Heart left ventricle (tissue), 16 donors: ENCODE measurements around the gene PANK4. TPM values are rescaled to one million over a fixed set of nuclear protein-coding genes. Genes with fewer than 3 reads are reported as not detected.
"Not testable (repeated sequence)": the region's sequence is repeated elsewhere in the genome, so short reads cannot be mapped to it uniquely, and the experiment has no call there.

Source experiments
- ATAC-seq, 4 donors: fragments of 200-7000 bp; cut with Tn5 transposase; one replicate each; pipeline ENCODE4 v1.9.1; 2020 to 2022; ENCODE audit warnings: moderate library complexity in 4 of 4, mild to moderate bottlenecking in 3 of 4, moderate number of reproducible peaks in 1 of 4
- DNase-seq, 5 donors: peaks; one replicate each; pipeline ENCODE4 v3.0.0-alpha.2; 2020
- H3K27ac ChIP-seq, 12 donors: fragments of 200-600 bp; sonication (generic) in 4 of 12; one replicate each; pipeline versions ENCODE4 v1.5.0 to v1.8.0; 2016 to 2022; ENCODE audit warnings: mild to moderate bottlenecking in 2 of 12
- H3K27me3 ChIP-seq, 9 donors: fragments of 200-600 bp; sonication (generic) in 2 of 9; one replicate each; pipeline versions ENCODE4 v1.5.1 to v1.8.0; 2016 to 2022; ENCODE audit warnings: mild to moderate bottlenecking in 3 of 9
- H3K36me3 ChIP-seq, 9 donors: fragments of 200-600 bp; sonication (generic) in 2 of 9; one replicate each; pipeline versions ENCODE4 v1.5.0 to v1.8.0; 2018 to 2022; ENCODE audit warnings: mild to moderate bottlenecking in 2 of 9
- H3K4me1 ChIP-seq, 12 donors: fragments of 200-600 bp; sonication (generic) in 4 of 12; one replicate each; pipeline versions ENCODE4 v1.5.0 to v1.8.0; 2016 to 2022; ENCODE audit warnings: mild to moderate bottlenecking in 3 of 12
- H3K4me3 ChIP-seq, 12 donors: fragments of 200-600 bp; sonication (generic) in 4 of 12; one replicate each; pipeline versions ENCODE4 v1.5.0 to v1.8.0; 2017 to 2022; ENCODE audit warnings: mild to moderate bottlenecking in 9 of 12, moderate library complexity in 4 of 12
- H3K9me3 ChIP-seq, 12 donors: fragments of 200-600 bp; sonication (generic) in 4 of 12; one replicate each; pipeline versions ENCODE4 v1.5.0 to v1.8.0; 2016 to 2022; ENCODE audit warnings: mild to moderate bottlenecking in 1 of 12
- POLR2A ChIP-seq, 2 donors: fragments of 450-650 bp; IDR thresholded peaks; one replicate each; pipeline ENCODE4 v1.6.1; 2017; ENCODE audit warnings: antibody characterized with exemption in 2 of 2, mild to moderate bottlenecking in 2 of 2, moderate library complexity in 2 of 2
- WGBS, 4 donors: extraction: QIAGEN DNeasy Blood & Tissue Kit in 2 of 4; methylation state at CpG; one replicate each; pipeline versions ENCODE4 v1.1.5 to v1.1.7; 2013 to 2018; 5-methylcytosine and 5-hydroxymethylcytosine counted together
- intact Hi-C, 10 donors: fragments of 100-400 bp; cut with DNase I; formaldehyde crosslinking; loops; one replicate each; pipeline versions ENCODE4 v1.11.1 to v1.14.2; 2022
- polyA plus RNA-seq, 2 donors: library from polyadenylated mRNA; stranded (reverse); fragments of 200-250 nt; gene quantifications; one replicate each; pipeline ENCODE4 v1.2.3, GENCODE V29; 2013
- total RNA-seq, 9 donors: library from RNA; depleted of rRNA in 2 of 9; stranded (reverse); fragments of >200 nt in 2 of 9; fragmentation: NEBNext Ultra II Directional in 3 of 9; extraction: Animal tissue kit (Norgen Biotek cat#: 25700) in 3 of 9; gene quantifications; one replicate each; pipeline versions ENCODE4 v1.1.0 to v1.2.4, GENCODE V29; 2016 to 2023
- TF ChIP-seq, protein P1 (sequence below), 12 donors: fragments of 200-600 bp; sonication (generic) in 4 of 12; IDR thresholded peaks; one replicate each; pipeline versions ENCODE4 v1.5.0 to v1.8.0; 2018 to 2022; ENCODE audit warnings: antibody characterized with exemption in 12 of 12, mild to moderate bottlenecking in 5 of 12
- donor health status: ischemic (EF 13 %, LVEDD 7.1; RV severe dilation, severe dysfunction).
- donor health status: healthy with polysubstance abuse.
- donor health status: DM: no; HTN: yes; CAD: no.
- donor health status: DM: no; HTN: no; CAD: no.
- donor health status: ischemic (EF 25% LVEDD 6.9; RV normal size, moderate dysfunction).
- donor health status: ischemic (EF 25% LVEDD 5.7; RV mildly dilated, moderate dysfunction).
- donor health status: healthy.
- donor health status: DM: yes; HTN: yes; CAD: no.
- donor health status: ischemic (EF 35%, LVEDD 5.7; RV mildly dilated, moderate dysfunction).
- donor health status: nonischemic (EF 11% LVEDD 7.7; RV severe dilation, severe dysfunction).
- donor health status: DM: yes; HTN: yes; CAD: no.
- donor health status: PGD.
- donor health status: ischemic (EF 29% LVEDD 5.4; RV normal size, mild dysfunction).
- donor health status: nonischemic (EF 23%, LVEDD 6.1; RV moderate dilation, normal function).

PANK4 gene
- total and polyA plus RNA-seq, 11 donors, result 27.2 to 43.0 (median 34.4) TPM

- Histone ChIP-seq H3K36me3 (no peaks in the 10 kb centered on the region), H3K4me1 (peaks cover 0 to 11% (median 5%) of the 10 kb centered on the region in 12 donors), H3K9me3 (no peaks in the 10 kb centered on the region), H3K27me3 (peaks cover 5 to 63% (median 31%) of the 10 kb centered on the region in 9 donors), H3K4me3 (no peak overlapping the region), H3K27ac (no peak overlapping the region)
- ATAC-seq (no peak), DNase-seq (no peak)
- WGBS, 4 donors, result 67 to 73% (median 70%) methylated on average over 10 to 18 of the region's 18 CpGs
- no peak for TF ChIP-seq POLR2A (IDR thresholded peaks at IDR 0.05)
- TF ChIP-seq, protein P1, sequence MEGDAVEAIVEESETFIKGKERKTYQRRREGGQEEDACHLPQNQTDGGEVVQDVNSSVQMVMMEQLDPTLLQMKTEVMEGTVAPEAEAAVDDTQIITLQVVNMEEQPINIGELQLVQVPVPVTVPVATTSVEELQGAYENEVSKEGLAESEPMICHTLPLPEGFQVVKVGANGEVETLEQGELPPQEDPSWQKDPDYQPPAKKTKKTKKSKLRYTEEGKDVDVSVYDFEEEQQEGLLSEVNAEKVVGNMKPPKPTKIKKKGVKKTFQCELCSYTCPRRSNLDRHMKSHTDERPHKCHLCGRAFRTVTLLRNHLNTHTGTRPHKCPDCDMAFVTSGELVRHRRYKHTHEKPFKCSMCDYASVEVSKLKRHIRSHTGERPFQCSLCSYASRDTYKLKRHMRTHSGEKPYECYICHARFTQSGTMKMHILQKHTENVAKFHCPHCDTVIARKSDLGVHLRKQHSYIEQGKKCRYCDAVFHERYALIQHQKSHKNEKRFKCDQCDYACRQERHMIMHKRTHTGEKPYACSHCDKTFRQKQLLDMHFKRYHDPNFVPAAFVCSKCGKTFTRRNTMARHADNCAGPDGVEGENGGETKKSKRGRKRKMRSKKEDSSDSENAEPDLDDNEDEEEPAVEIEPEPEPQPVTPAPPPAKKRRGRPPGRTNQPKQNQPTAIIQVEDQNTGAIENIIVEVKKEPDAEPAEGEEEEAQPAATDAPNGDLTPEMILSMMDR (IDR thresholded peaks at IDR 0.05), result no peak
- intact Hi-C loops, result no loop called here
Observed at GRCh38 chr1:2460996-2461751, 65.2 kb downstream of the PANK4 start.

- Histone ChIP-seq H3K9me3 (no peaks in the 10 kb centered on the region), H3K4me1 (peaks cover 0 to 11% (median 5%) of the 10 kb centered on the region in 12 donors), H3K27ac (no peak overlapping the region), H3K4me3 (no peak overlapping the region), H3K27me3 (peaks cover 4 to 63% (median 24%) of the 10 kb centered on the region in 9 donors), H3K36me3 (no peaks in the 10 kb centered on the region)
- DNase-seq (no peak), ATAC-seq (no peak)
- intact Hi-C loops, result no loop called here
- WGBS, 4 donors, result 57 to 84% (median 70%) methylated on average over 5 to 8 of the region's 8 CpGs
- no peak for TF ChIP-seq POLR2A (IDR thresholded peaks at IDR 0.05)
- TF ChIP-seq, protein P1 (IDR thresholded peaks at IDR 0.05), result no peak
Observed at GRCh38 chr1:2460203-2460602, 66.2 kb downstream of the PANK4 start.

- no peak for TF ChIP-seq POLR2A (IDR thresholded peaks at IDR 0.05)
- TF ChIP-seq, protein P1 (IDR thresholded peaks at IDR 0.05), result peak in 6 of 12 donors; percentile 11 to 42 (median 26)
- DNase-seq (peak in 4 of 5 donors; percentile 53 to 71 (median 60)), ATAC-seq (peak; percentile 68 to 87 (median 79))
- Histone ChIP-seq H3K9me3 (no peaks in the 10 kb centered on the region), H3K36me3 (no peaks in the 10 kb centered on the region), H3K27ac (no peak overlapping the region), H3K4me3 (no peak overlapping the region), H3K27me3 (peaks cover 4 to 63% (median 28%) of the 10 kb centered on the region in 9 donors), H3K4me1 (peaks cover 0 to 11% (median 5%) of the 10 kb centered on the region in 12 donors)
- intact Hi-C loops, result no loop called here
- WGBS, 4 donors, result 31 to 45% (median 44%) methylated on average over 4 to 23 of the region's 23 CpGs
Observed at GRCh38 chr1:2459757-2460156, 66.6 kb downstream of the PANK4 start.

DNA sequence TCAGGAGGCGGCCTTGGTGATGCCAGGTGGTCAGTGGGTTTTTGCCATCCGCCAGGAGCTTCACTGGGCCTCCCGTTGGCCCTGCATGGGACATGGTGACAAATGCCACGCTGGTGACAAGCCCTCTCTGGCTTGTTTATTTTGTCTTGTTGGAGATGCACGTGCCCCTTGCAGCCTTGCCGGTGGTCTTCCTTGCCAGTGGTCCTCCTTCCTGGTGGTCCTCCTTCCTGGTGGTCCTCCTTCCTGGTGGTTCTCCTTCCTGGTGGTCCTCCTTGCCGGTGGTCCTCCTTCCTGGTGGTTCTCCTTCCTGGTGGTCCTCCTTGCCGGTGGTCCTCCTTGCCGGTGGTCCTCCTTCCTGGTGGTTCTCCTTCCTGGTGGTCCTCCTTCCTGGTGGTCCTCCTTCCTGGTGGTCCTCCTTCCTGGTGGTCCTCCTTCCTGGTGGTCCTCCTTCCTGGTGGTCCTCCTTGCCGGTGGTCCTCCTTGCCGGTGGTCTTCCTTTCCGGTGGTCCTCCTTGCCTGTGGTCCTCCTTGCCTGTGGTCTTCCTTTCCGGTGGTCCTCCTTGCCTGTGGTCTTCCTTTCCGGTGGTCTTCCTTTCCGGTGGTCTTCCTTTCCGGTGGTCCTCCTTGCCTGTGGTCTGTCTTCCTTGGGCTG, 67.2 kb downstream of the PANK4 start:
- WGBS, 4 donors, result 67 to 81% (median 75%) methylated on average over 12 to 16 of the region's 16 CpGs
- H3K36me3 ChIP-seq, H3K27ac ChIP-seq, H3K9me3 ChIP-seq, H3K4me3 ChIP-seq, DNase-seq, ATAC-seq, intact Hi-C loops: not testable (repeated sequence)
- Histone ChIP-seq H3K4me1 (peaks cover 0 to 11% (median 5%) of the 10 kb centered on the region in 12 donors), H3K27me3 (peaks cover 7 to 63% (median 26%) of the 10 kb centered on the region in 9 donors)
